Astrocyte (in vitro differentiated cells and primary cell): ENCODE data around the gene GART. TPM values are rescaled to one million over a fixed set of nuclear protein-coding genes. Genes with fewer than 3 reads are reported as not detected.

ENCODE experiments used
- DNase-seq: peaks from one replicate; pipeline ENCODE4 v3.0.0-alpha.2; 2010; ENCODE audit warnings: low read depth
- FAIRE-seq: peaks from 2 replicates; lab custom pipeline; 2011; peaks lifted over from hg19 to GRCh38; lab: Jason Lieb, UNC
- H2AFZ ChIP-seq: 2 replicates; pipeline ENCODE4 v1.6.0; 2012; ENCODE audit warnings: low read depth, low read length, inconsistent platforms
- H3K27ac ChIP-seq: 2 replicates; pipeline ENCODE4 v1.5.1; 2011; ENCODE audit warnings: low read depth, low read length, inconsistent platforms
- H3K27me3 ChIP-seq: 2 replicates; pipeline ENCODE4 v1.6.0; 2011; ENCODE audit warnings: low read length, inconsistent platforms; ENCODE audit not compliant: insufficient read depth
- H3K36me3 ChIP-seq: 2 replicates; pipeline ENCODE4 v1.5.1; 2011; ENCODE audit warnings: low read length, inconsistent platforms; ENCODE audit not compliant: insufficient read depth
- H3K4me1 ChIP-seq: 2 replicates; pipeline ENCODE4 v1.5.1; 2011; ENCODE audit warnings: low read length, inconsistent platforms; ENCODE audit not compliant: insufficient read depth
- H3K4me2 ChIP-seq: 2 replicates; pipeline ENCODE4 v1.6.0; 2012; ENCODE audit warnings: low read length, inconsistent platforms
- H3K4me3 ChIP-seq: 2 replicates; pipeline ENCODE4 v1.5.1; 2011; ENCODE audit warnings: low read depth, mild to moderate bottlenecking, low read length, inconsistent platforms; ENCODE audit not compliant: insufficient read depth
- H3K79me2 ChIP-seq: 2 replicates; pipeline ENCODE4 v1.6.0; 2012; ENCODE audit warnings: mild to moderate bottlenecking, low read length, inconsistent platforms; ENCODE audit not compliant: insufficient read depth
- H3K9ac ChIP-seq: 2 replicates; pipeline ENCODE4 v1.6.0; 2012; ENCODE audit warnings: mild to moderate bottlenecking, low read length, inconsistent platforms
- H3K9me3 ChIP-seq: 2 replicates; pipeline ENCODE4 v1.5.1; 2012; ENCODE audit warnings: low read depth, mild to moderate bottlenecking, low read length, inconsistent platforms; ENCODE audit not compliant: insufficient read depth
- H4K20me1 ChIP-seq: 2 replicates; pipeline ENCODE4 v1.6.0; 2012; ENCODE audit warnings: low read length, inconsistent platforms; ENCODE audit not compliant: insufficient read depth
- H3K27ac Mint-ChIP-seq: one replicate; pipeline ENCODE4 v1.8.0; 2021; ENCODE audit warnings: mild to moderate bottlenecking, mixed read lengths; ENCODE audit not compliant: unreplicated experiment
- H3K27me3 Mint-ChIP-seq: one replicate; pipeline ENCODE4 v1.8.0; 2021; ENCODE audit warnings: low read depth, mixed read lengths; ENCODE audit not compliant: unreplicated experiment
- H3K36me3 Mint-ChIP-seq: one replicate; pipeline ENCODE4 v1.8.0; 2021; ENCODE audit warnings: low read depth, mixed read lengths; ENCODE audit not compliant: unreplicated experiment
- H3K4me1 Mint-ChIP-seq: one replicate; pipeline ENCODE4 v1.8.0; 2021; ENCODE audit warnings: low read depth, mixed read lengths; ENCODE audit not compliant: unreplicated experiment
- H3K4me3 Mint-ChIP-seq: one replicate; pipeline ENCODE4 v1.8.0; 2021; ENCODE audit warnings: mild to moderate bottlenecking, moderate library complexity, mixed read lengths; ENCODE audit not compliant: unreplicated experiment
- H3K9me3 Mint-ChIP-seq: one replicate; pipeline ENCODE4 v1.8.0; 2021; ENCODE audit warnings: mild to moderate bottlenecking, mixed read lengths; ENCODE audit not compliant: unreplicated experiment
- EZH2 ChIP-seq: IDR thresholded peaks from 2 replicates; pipeline ENCODE4 v1.6.1; 2012; ENCODE audit warnings: mild to moderate bottlenecking, low read length, inconsistent platforms; ENCODE audit not compliant: insufficient read depth
- total RNA-seq: library from RNA; stranded (reverse); gene quantifications from 2 replicates; pipeline ENCODE4 v1.2.1, GENCODE V29; 2021
- TF ChIP-seq, protein P1 (sequence below): IDR thresholded peaks from 2 replicates; pipeline ENCODE4 v1.5.1; 2011; ENCODE audit warnings: low read depth, mild to moderate bottlenecking, inconsistent platforms, low read length, moderate library complexity; ENCODE audit not compliant: insufficient read depth

Gene GART
- total RNA-seq, 1 donor from 2014 or later = 99.5 TPM

DNA sequence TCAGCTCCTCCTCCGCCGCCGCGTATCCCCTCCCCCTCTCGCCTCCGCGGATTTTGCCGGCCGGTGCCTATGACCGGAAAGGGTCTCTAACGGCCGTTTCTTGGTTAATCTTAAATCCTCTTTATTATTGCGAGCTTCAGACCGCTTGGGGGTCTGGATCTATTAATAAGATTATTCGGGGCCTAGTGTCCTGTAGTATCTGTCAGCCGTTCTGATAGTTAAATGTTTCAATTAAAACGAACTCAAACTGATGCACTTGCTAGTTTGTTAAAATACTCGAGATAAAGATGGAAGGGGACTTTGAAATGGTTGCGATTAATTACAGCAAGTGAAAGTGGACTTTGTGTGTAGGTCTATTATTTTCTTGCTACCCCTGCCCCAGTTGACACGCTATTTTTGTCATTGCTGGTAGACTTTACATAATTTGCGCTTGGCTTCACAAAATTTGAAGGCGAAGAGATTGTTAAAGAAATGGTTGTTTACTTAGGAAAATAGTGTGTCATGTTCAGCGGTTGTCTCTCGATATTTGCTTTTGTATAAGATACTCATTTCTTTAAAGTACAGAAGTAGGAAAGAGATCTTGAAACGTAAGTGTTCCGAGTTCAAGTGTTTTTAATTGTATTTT, 1.7 kb upstream of the GART start:
- H3K79me2 ChIP-seq = peaks cover 92% of the 10 kb centered on the region
- peak overlapping the region; percentile 94 for H3K4me3 ChIP-seq
- H2AFZ ChIP-seq = no peak overlapping the region
- no peaks in the 10 kb centered on the region for H3K27me3 Mint-ChIP-seq
- peak overlapping the region; percentile 100 for H3K27ac ChIP-seq
- H3K9ac ChIP-seq = peak overlapping the region; percentile 99
- no peaks in the 10 kb centered on the region for H3K9me3 ChIP-seq
- peak overlapping the region; percentile 100 for H3K27ac Mint-ChIP-seq
- DNase-seq (no peak), FAIRE-seq (no peak)
- no peak for TF ChIP-seq EZH2
- TF ChIP-seq, protein P1, sequence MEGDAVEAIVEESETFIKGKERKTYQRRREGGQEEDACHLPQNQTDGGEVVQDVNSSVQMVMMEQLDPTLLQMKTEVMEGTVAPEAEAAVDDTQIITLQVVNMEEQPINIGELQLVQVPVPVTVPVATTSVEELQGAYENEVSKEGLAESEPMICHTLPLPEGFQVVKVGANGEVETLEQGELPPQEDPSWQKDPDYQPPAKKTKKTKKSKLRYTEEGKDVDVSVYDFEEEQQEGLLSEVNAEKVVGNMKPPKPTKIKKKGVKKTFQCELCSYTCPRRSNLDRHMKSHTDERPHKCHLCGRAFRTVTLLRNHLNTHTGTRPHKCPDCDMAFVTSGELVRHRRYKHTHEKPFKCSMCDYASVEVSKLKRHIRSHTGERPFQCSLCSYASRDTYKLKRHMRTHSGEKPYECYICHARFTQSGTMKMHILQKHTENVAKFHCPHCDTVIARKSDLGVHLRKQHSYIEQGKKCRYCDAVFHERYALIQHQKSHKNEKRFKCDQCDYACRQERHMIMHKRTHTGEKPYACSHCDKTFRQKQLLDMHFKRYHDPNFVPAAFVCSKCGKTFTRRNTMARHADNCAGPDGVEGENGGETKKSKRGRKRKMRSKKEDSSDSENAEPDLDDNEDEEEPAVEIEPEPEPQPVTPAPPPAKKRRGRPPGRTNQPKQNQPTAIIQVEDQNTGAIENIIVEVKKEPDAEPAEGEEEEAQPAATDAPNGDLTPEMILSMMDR = no peak
- H3K4me3 Mint-ChIP-seq = peak overlapping the region; percentile 91
- peak overlapping the region; percentile 84 for H3K4me2 ChIP-seq
- H3K9me3 Mint-ChIP-seq = no peaks in the 10 kb centered on the region
- H3K36me3 ChIP-seq = peaks cover 10% of the 10 kb centered on the region
- H3K4me1 ChIP-seq = peaks cover 11% of the 10 kb centered on the region
- no peaks in the 10 kb centered on the region for H3K27me3 ChIP-seq
- H3K36me3 Mint-ChIP-seq = peaks cover 5% of the 10 kb centered on the region
- peaks cover 54% of the 10 kb centered on the region for H4K20me1 ChIP-seq
- H3K4me1 Mint-ChIP-seq = peaks cover 6% of the 10 kb centered on the region

DNA sequence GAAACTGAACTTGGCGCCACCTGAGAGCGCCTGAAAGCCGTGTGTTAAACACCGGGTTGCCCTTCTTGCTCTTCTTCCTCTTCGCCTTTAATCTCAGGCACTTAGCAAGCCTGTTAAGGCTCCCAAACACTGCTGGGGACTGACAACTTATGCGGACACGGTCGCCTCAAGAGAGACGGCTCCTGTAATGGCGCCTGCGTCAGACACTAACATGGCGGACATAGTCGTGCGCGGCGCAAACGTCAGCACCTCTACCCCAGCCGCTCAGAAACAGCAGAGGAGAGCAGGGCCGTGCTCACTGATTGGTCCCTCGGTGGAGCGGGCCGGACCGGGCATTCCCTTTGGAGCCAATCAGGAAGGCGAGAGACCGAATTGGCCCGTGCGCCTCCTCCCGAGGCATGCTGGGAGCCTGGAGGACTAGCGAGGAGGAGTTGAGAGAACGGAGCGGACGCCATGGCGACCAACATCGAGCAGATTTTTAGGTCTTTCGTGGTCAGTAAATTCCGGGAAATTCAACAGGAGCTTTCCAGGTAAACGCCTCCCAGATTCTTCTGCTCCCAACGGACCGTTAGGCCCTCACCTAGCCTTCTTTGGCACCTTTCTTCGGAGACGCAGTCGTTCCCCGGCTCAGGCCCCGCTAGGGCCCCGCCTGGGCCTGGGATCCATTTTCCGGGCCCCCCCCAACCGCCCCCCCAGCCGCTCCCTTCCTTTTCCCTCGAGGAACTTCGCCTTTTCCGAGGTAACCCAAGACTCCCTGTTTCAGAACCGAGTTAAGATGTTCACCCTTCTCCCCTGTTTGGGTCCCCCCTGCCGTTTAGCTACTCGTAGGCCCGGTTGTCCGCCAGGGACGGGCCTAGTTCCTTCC, 955 bp upstream of the GART start, which contains the start of gene SON:
Gene SON (plus strand): TSS at position 399 of the 865 bp plus-strand sequence. CDS start 55 bp downstream, at position 454.
- TF ChIP-seq, protein P1 = no peak
- TF ChIP-seq EZH2 = no peak
- Histone ChIP-seq H3K27ac (peak within 1 kb of the TSS; percentile 100), H3K4me3 (peak within 1 kb of the TSS; percentile 94), H3K4me2 (peak within 1 kb of the TSS; percentile 96), H2AFZ (peak within 1 kb of the TSS; percentile 86), H3K4me1 (peaks cover 11% of the 10 kb centered on the region), H4K20me1 (peaks cover 47% of the 10 kb centered on the region), H3K79me2 (peaks cover 91% of the 10 kb centered on the region), H3K9me3 (no peaks in the 10 kb centered on the region), H3K9ac (peak within 1 kb of the TSS; percentile 99), H3K36me3 (peaks cover 5% of the 10 kb centered on the region), H3K27me3 (no peaks in the 10 kb centered on the region)
- Mint-ChIP-seq H3K9me3 (no peaks in the 10 kb centered on the region), H3K27me3 (no peaks in the 10 kb centered on the region), H3K4me3 (peak within 1 kb of the TSS; percentile 91), H3K4me1 (peaks cover 6% of the 10 kb centered on the region), H3K27ac (peak within 1 kb of the TSS; percentile 100), H3K36me3 (peaks cover 5% of the 10 kb centered on the region)
- peak; percentile 96 for DNase-seq
- FAIRE-seq = peak; percentile 65
